HepG2 (cell line): ENCODE results near the gene ATG5. TPM values are rescaled to one million over a fixed set of nuclear protein-coding genes. Genes with fewer than 3 reads are reported as not detected.
A peak's percentile ranks its signal among the peaks of the same experiment; 100 is the strongest.

Experiments
- ATAC-seq: fragments of 200-7000 bp; cut with Tn5 transposase; 3 replicates; pipeline ENCODE4 v1.9.1; 2020; ENCODE audit warnings: mild to moderate bottlenecking, moderate library complexity
- BruUV-seq: library from RNA; stranded (reverse); fragments of 400-500 nt; replicated peaks from 2 replicates; lab custom pipeline; 2021; lab: Mats Ljungman, UMichigan
- CTCF ChIA-PET: fragments of 300-600 bp; formaldehyde crosslinking; extraction: SDS; loops from one replicate; lab custom pipeline; 2021; ENCODE audit warnings: low total read pairs, inconsistent platforms, low intra/inter-chr PET ratio; lab: Yijun Ruan, JAX
- POLR2A ChIA-PET: fragments of 350-600 bp; sonication (Branson Sonifier 250); formaldehyde crosslinking; loops from one replicate; lab custom pipeline; 2020; ENCODE audit warnings: antibody characterized with exemption, inconsistent platforms; lab: Yijun Ruan, JAX
- DNase-seq: peaks from one replicate; pipeline ENCODE4 v3.0.0-alpha.2; 2015; ENCODE audit warnings: low spot score
- FAIRE-seq: peaks from 3 replicates; lab custom pipeline; 2011; peaks lifted over from hg19 to GRCh38; lab: Jason Lieb, UNC
- H2AFZ ChIP-seq: one replicate; pipeline ENCODE4 v1.6.1; 2011; ENCODE audit warnings: low read length, inconsistent platforms
- H3K27ac ChIP-seq: fragments of 300-600 bp; 3 replicates; pipeline ENCODE4 v1.8.0; 2011; ENCODE audit warnings: mixed run types, mild to moderate bottlenecking, mixed read lengths, low read length, inconsistent platforms; ENCODE audit not compliant: insufficient read depth; ENCODE audit errors: extremely low read length
- H3K27me3 ChIP-seq, 2 experiments: fragments of 200-600 bp in 1 of 2; 2 replicates in 1 of 2; 3 replicates in 1 of 2; pipeline versions ENCODE4 v1.6.0 to v1.8.0; 2011; ENCODE audit warnings: low read length in 2 of 2, mild to moderate bottlenecking in 2 of 2, moderate library complexity in 2 of 2, inconsistent platforms in 1 of 2; ENCODE audit not compliant: insufficient read depth in 2 of 2, control insufficient read depth in 1 of 2
- H3K36me3 ChIP-seq, 2 experiments: fragments of 200-600 bp in 1 of 2; replicated peaks in 1 of 2; 2 replicates in 1 of 2; 3 replicates in 1 of 2; pipeline versions ENCODE4 v1.5.1 to v1.8.0; 2011; ENCODE audit warnings: low read length in 2 of 2, inconsistent platforms in 1 of 2; ENCODE audit not compliant: insufficient read depth in 2 of 2, control insufficient read depth in 1 of 2
- H3K4me1 ChIP-seq: 2 replicates; pipeline ENCODE4 v1.5.1; 2012; ENCODE audit warnings: low read length, inconsistent platforms; ENCODE audit not compliant: insufficient read depth
- H3K4me2 ChIP-seq: 2 replicates; pipeline ENCODE4 v1.6.0; 2011; ENCODE audit warnings: low read depth, low read length, inconsistent platforms
- H3K4me3 ChIP-seq, 3 experiments: fragments of 200-600 bp in 1 of 3; sonication (generic), shearing (Covaris generic) in 1 of 3; replicated peaks in 1 of 3; 2 replicates each; pipeline ENCODE4 v1.5.1; 2011 to 2016; ENCODE audit warnings: low read length in 3 of 3, inconsistent platforms in 2 of 3, low read depth in 2 of 3, mild to moderate bottlenecking in 2 of 3, control low read depth in 1 of 3, mixed read lengths in 1 of 3; ENCODE audit not compliant: insufficient read depth in 1 of 3
- H3K79me2 ChIP-seq: one replicate; pipeline ENCODE4 v1.6.1; 2011; ENCODE audit warnings: low read length, inconsistent platforms; ENCODE audit not compliant: insufficient read depth
- H3K9ac ChIP-seq: 2 replicates; pipeline ENCODE4 v1.6.0; 2011; ENCODE audit warnings: mild to moderate bottlenecking, low read depth, low read length, inconsistent platforms; ENCODE audit not compliant: insufficient read depth
- H3K9me3 ChIP-seq: 2 replicates; pipeline ENCODE4 v1.5.1; 2012; ENCODE audit warnings: mild to moderate bottlenecking, low read length
- H4K20me1 ChIP-seq: 2 replicates; pipeline ENCODE4 v1.6.0; 2011; ENCODE audit warnings: inconsistent platforms, mild to moderate bottlenecking, low read length, moderate library complexity; ENCODE audit not compliant: insufficient read depth
- CREB1 ChIP-seq, 2 experiments: fragments of 450-650 bp in 1 of 2; IDR thresholded peaks; 2 replicates each; pipeline ENCODE4 v1.6.1; 2016 to 2017; ENCODE audit warnings: control low read depth in 1 of 2, mild to moderate bottlenecking in 1 of 2, missing compliant biosample characterization in 1 of 2, missing genetic modification characterization in 1 of 2
- CREBL2 ChIP-seq: sonication (generic); formaldehyde crosslinking; IDR thresholded peaks from 2 replicates; pipeline ENCODE4 v1.8.1; 2023; ENCODE audit warnings: missing genetic modification reagents, mild to moderate bottlenecking, borderline replicate concordance
- FOSL2 ChIP-seq: sonication (generic); formaldehyde crosslinking; IDR thresholded peaks from 2 replicates; pipeline ENCODE4 v1.4.0; 2020; ENCODE audit warnings: missing genetic modification reagents
- KDM2A ChIP-seq: sonication (generic); formaldehyde crosslinking; IDR thresholded peaks from 2 replicates; pipeline ENCODE4 v1.4.0; 2020; ENCODE audit warnings: low read depth, missing genetic modification reagents, borderline replicate concordance
- MEIS2 ChIP-seq: sonication (generic); formaldehyde crosslinking; IDR thresholded peaks from 2 replicates; pipeline ENCODE4 v1.9.0; 2021; ENCODE audit warnings: mild to moderate bottlenecking, missing genetic modification reagents
- NFE2L1 ChIP-seq: sonication (generic); formaldehyde crosslinking; IDR thresholded peaks from 2 replicates; pipeline ENCODE4 v1.4.0; 2020; ENCODE audit warnings: missing genetic modification reagents, mild to moderate bottlenecking, borderline replicate concordance
- NR2F1 ChIP-seq, 2 experiments: fragments of 450-650 bp in 1 of 2; formaldehyde crosslinking in 1 of 2; IDR thresholded peaks; 2 replicates each; pipeline versions ENCODE4 v1.5.0 to v1.6.1; 2016 to 2020; ENCODE audit warnings: mild to moderate bottlenecking in 1 of 2, missing compliant biosample characterization in 1 of 2, missing genetic modification reagents in 1 of 2, moderate library complexity in 1 of 2
- RARA ChIP-seq: IDR thresholded peaks from 2 replicates; pipeline ENCODE4 v1.6.1; 2016; ENCODE audit warnings: missing genetic modification reagents, missing compliant biosample characterization
- TFDP2 ChIP-seq: sonication (generic); formaldehyde crosslinking; IDR thresholded peaks from 2 replicates; pipeline ENCODE4 v1.4.0; 2020; ENCODE audit warnings: missing genetic modification reagents
- ZNF709 ChIP-seq: sonication (generic); formaldehyde crosslinking; IDR thresholded peaks from 2 replicates; pipeline ENCODE4 v1.5.0; 2020; ENCODE audit warnings: mild to moderate bottlenecking, missing genetic modification reagents
- ZNF768 ChIP-seq: sonication (generic); formaldehyde crosslinking; IDR thresholded peaks from 2 replicates; pipeline ENCODE4 v1.4.0; 2020; ENCODE audit warnings: missing genetic modification reagents
- WGBS: methylation state at CpG from one replicate; pipeline ENCODE4 v1.1.6; 2017; ENCODE audit warnings: low lambda C conversion rate; 5-methylcytosine and 5-hydroxymethylcytosine counted together
- in situ Hi-C: cut with HindIII; loops from 2 replicates; pipeline ENCODE4 v1.10.0; 2017; ENCODE audit warnings: low pct_unique_long_range_greater_than_20kb; ENCODE audit not compliant: extremely low pct_ligation_motif_present
- intact Hi-C: fragments of 100-400 bp; cut with micrococcal nuclease; formaldehyde crosslinking; loops from one replicate; pipeline ENCODE4 v1.10.0; 2022; ENCODE audit not compliant: unreplicated experiment
- polyA plus RNA-seq, 8 experiments: library from polyadenylated mRNA; depleted of rRNA in 3 of 8; stranded (reverse) in 7 of 8; unstranded in 1 of 8; fragments of >200 nt; fragmentation: Illumina TruSeq in 4 of 8; extraction: Trizol in 4 of 8; gene quantifications; 2 replicates each; pipeline versions ENCODE4 v1.2.1 to v1.2.3, GENCODE V29; 2011 to 2016; ENCODE audit warnings: low read depth in 4 of 8, missing spikeins in 1 of 8, mixed read lengths in 1 of 8; ENCODE audit not compliant: insufficient read depth in 1 of 8
- total RNA-seq, 5 experiments: library from RNA; depleted of rRNA; stranded (reverse); fragments of >200 nt; fragmentation: Illumina TruSeq; extraction: Trizol; gene quantifications; 2 replicates each; pipeline ENCODE4 v1.2.3, GENCODE V29; 2016; ENCODE audit warnings: low read depth in 1 of 5

The ATG5 gene
- total and polyA plus RNA-seq, 2 of the 13 experiments (the other 11 are each of a cell fraction or from before 2014, with no cell fraction given): 21.3 to 48.0 TPM

DNA sequence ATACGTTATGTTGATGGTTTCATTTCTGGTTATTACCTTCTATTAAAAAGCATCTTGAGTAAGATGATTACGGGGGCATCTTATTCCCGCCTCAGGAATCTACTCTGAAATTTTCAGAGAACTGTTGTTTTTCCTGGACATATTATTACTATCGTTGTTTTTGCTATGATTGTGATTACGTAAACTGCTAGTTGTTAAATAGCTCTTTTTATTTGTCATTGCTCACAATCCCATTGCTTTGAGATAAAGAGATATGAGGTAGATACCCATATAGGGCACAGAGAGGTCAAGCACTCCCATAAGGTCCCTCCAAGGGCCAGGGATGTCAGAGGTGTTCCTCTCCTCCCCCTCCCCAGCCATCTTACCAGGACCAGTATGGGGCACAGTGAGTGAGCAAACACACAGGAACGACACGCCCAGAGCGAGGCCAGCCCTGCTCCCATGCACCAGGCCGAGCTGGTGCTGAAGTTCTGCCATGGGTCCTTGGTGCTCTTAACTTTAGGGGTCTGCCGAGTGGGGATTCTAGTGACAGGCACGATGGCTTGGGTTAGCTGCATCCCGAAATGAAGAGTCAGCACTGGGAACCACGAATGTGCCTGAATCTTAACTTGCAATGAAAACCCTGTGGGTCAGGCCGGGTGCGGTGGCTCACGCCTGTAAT lies 189.5 kb downstream of the ATG5 start:
- Histone ChIP-seq H3K27ac (no peak overlapping the region), H3K4me3 (no peak overlapping the region), H3K27me3 (peaks cover 0 to 10% of the 10 kb centered on the region in 2 experiments; a peak in 1 of 5 replicates), H3K4me1 (peaks cover 21% of the 10 kb centered on the region), H4K20me1 (no peaks in the 10 kb centered on the region), H3K36me3 (no peaks in the 10 kb centered on the region), H3K4me2 (peak overlapping the region; percentile 66; the same call in 1 of the 2 replicates), H3K9me3 (no peaks in the 10 kb centered on the region), H3K9ac (no peak overlapping the region), H2AFZ (no peak overlapping the region), H3K79me2 (no peaks in the 10 kb centered on the region)
- intact Hi-C loops: no loop called here
- FAIRE-seq: no peak
- no peak for DNase-seq
- POLR2A ChIA-PET: no interaction called here
- CTCF ChIA-PET: no interaction called here
- BruUV-seq: no TSS peak
- in situ Hi-C loops: no loop called here
- no peak for ATAC-seq
- peak; percentile 29; the same call in 1 of the 2 replicates for TF ChIP-seq ZNF768 (CRISPR knock-in tag)
- no peak for TF ChIP-seq ZNF709 (CRISPR knock-in tag)
- 70% methylated on average over 15 of the region's 16 CpGs for WGBS

- Histone ChIP-seq H3K4me2 (peak overlapping the region; percentile 66), H3K4me3 (peak overlapping the region in 2 of 3 experiments; percentile 17 to 45; a peak in 3 of 6 replicates), H2AFZ (no peak overlapping the region), H3K4me1 (peaks cover 21% of the 10 kb centered on the region), H3K27ac (no peak overlapping the region), H4K20me1 (no peaks in the 10 kb centered on the region), H3K9ac (no peak overlapping the region), H3K79me2 (no peaks in the 10 kb centered on the region), H3K36me3 (no peaks in the 10 kb centered on the region), H3K9me3 (no peaks in the 10 kb centered on the region), H3K27me3 (peaks cover 0 to 10% of the 10 kb centered on the region in 2 experiments; a peak in 1 of 5 replicates)
- peak; percentile 92 for ATAC-seq
- POLR2A ChIA-PET: no interaction called here
- peak; percentile 53 for DNase-seq
- no TSS peak for BruUV-seq
- no peak for FAIRE-seq
- 31% methylated on average over 13 of the region's 18 CpGs for WGBS
- CTCF ChIA-PET: no interaction called here
- in situ Hi-C loops: no loop called here
- intact Hi-C loops: no loop called here
- TF ChIP-seq RARA (peak; percentile 49; the same call in 1 of the 2 replicates), FOSL2 (CRISPR knock-in tag) (peak; percentile 95), NFE2L1 (peak; percentile 46; the same call in 1 of the 2 replicates), CREB1 (IDR thresholded peaks at IDR 0.05) (0 out of 2 replicates have a peak, but pooled peaks have one; percentile 17), CREB1 (CRISPR knock-in tag; IDR thresholded peaks at IDR 0.05) (no peak), KDM2A (peak; percentile 29; the same call in 1 of the 2 replicates), NR2F1 (CRISPR knock-in tag; IDR thresholded peaks at IDR 0.05) (0 out of 4 replicates have a peak, but pooled peaks have one; percentile 20 to 30), MEIS2 (CRISPR knock-in tag) (no peak), TFDP2 (no peak), CREBL2 (CRISPR knock-in tag) (no peak)
Measured at GRCh38 chr6:106134906-106135634, 190.5 kb downstream of the ATG5 start.
